ENCODE results near the gene CALML3. TPM values are rescaled to one million over a fixed set of nuclear protein-coding genes. Genes with fewer than 3 reads are reported as not detected.

CALML3 gene
- total RNA-seq, 4 donors from 2014 or later, result not detected

- TF ChIP-seq CTCF (IDR thresholded peaks at IDR 0.05; ENCODE audit: low read depth), result no peak
Observed at GRCh38 chr10:5531558-5532306, 7.0 kb downstream of the CALML3 start.

GRCh38 chr10:5532307-5532605 lies 7.5 kb downstream of the CALML3 start:
- no peak for TF ChIP-seq CTCF (IDR thresholded peaks at IDR 0.05; ENCODE audit: low read depth)

GRCh38 chr10:5532618-5533097 lies 7.9 kb downstream of the CALML3 start:
- no peak for TF ChIP-seq CTCF (IDR thresholded peaks at IDR 0.05; ENCODE audit: low read depth)

GRCh38 chr10:5533098-5533731 lies 8.5 kb downstream of the CALML3 start:
- no peak for TF ChIP-seq CTCF (IDR thresholded peaks at IDR 0.05; ENCODE audit: low read depth)

- TF ChIP-seq CTCF (IDR thresholded peaks at IDR 0.05; ENCODE audit: low read depth), result no peak
Observed at GRCh38 chr10:5534051-5534821, 9.5 kb downstream of the CALML3 start.

- TF ChIP-seq CTCF (IDR thresholded peaks at IDR 0.05; ENCODE audit: low read depth), result no peak
Observed at GRCh38 chr10:5534880-5535856, 10.4 kb downstream of the CALML3 start.

Data from subcutaneous adipose tissue (tissue), 4 donors.